GM15510 (cell line): Measurements from ENCODE around the gene COL23A1.

ENCODE experiments used
- POLR2A ChIP-seq: IDR thresholded peaks from 3 replicates; pipeline ENCODE4 v1.6.1; 2011; ENCODE audit warnings: borderline replicate concordance; ENCODE audit not compliant: insufficient read length; ENCODE audit errors: extremely low read depth

COL23A1 gene

GRCh38 chr5:178399701-178400095, 190.5 kb downstream of the COL23A1 start:
- TF ChIP-seq POLR2A: no peak

GRCh38 chr5:178398901-178399700, 191.1 kb downstream of the COL23A1 start:
- TF ChIP-seq POLR2A: no peak

- TF ChIP-seq POLR2A: no peak
Measured at GRCh38 chr5:178396796-178397720, 193.1 kb downstream of the COL23A1 start.

- no peak for TF ChIP-seq POLR2A
Measured at GRCh38 chr5:178394074-178394473, 196.1 kb downstream of the COL23A1 start.

- TF ChIP-seq POLR2A: no peak
Measured at GRCh38 chr5:178392931-178393394, 197.2 kb downstream of the COL23A1 start.

GRCh38 chr5:178392386-178392785, 197.8 kb downstream of the COL23A1 start:
- no peak for TF ChIP-seq POLR2A

GRCh38 chr5:178391480-178391879, 198.7 kb downstream of the COL23A1 start:
- TF ChIP-seq POLR2A: no peak

GRCh38 chr5:178389796-178390195, 200.4 kb downstream of the COL23A1 start:
- TF ChIP-seq POLR2A: no peak

- TF ChIP-seq POLR2A: no peak
Measured at GRCh38 chr5:178389026-178389729, 201.0 kb downstream of the COL23A1 start.

GRCh38 chr5:178388386-178389025, 201.7 kb downstream of the COL23A1 start:
- TF ChIP-seq POLR2A: no peak

GRCh38 chr5:178387856-178388190, 202.4 kb downstream of the COL23A1 start:
- TF ChIP-seq POLR2A: no peak

GRCh38 chr5:178387061-178387855, 202.9 kb downstream of the COL23A1 start:
- no peak for TF ChIP-seq POLR2A

- TF ChIP-seq POLR2A: no peak
Measured at GRCh38 chr5:178386336-178386931, 203.8 kb downstream of the COL23A1 start.

- TF ChIP-seq POLR2A: no peak
Measured at GRCh38 chr5:178385496-178385890, 204.7 kb downstream of the COL23A1 start.

- TF ChIP-seq POLR2A: no peak
Measured at GRCh38 chr5:178384816-178385495, 205.2 kb downstream of the COL23A1 start.
